Neuronal stem cell (in vitro differentiated cells): ENCODE measurements around the gene NKIRAS1.
"Not testable (repeated sequence)": the region's sequence is repeated elsewhere in the genome, so short reads cannot be mapped to it uniquely, and the experiment has no call there.

Experiments
- DNase-seq: peaks from one replicate; pipeline ENCODE4 v3.0.0-alpha.2; 2013; ENCODE audit warnings: low spot score
- H2AFZ ChIP-seq: one replicate; pipeline ENCODE4 v1.6.1; 2013; ENCODE audit warnings: mild to moderate bottlenecking, low read length, inconsistent platforms
- H2AK5ac ChIP-seq: 2 replicates; pipeline ENCODE4 v1.6.1; 2013; ENCODE audit warnings: low read depth, mild to moderate bottlenecking, inconsistent platforms, low read length, moderate library complexity, mixed read lengths
- H2BK120ac ChIP-seq: 2 replicates; pipeline ENCODE4 v1.6.1; 2013; ENCODE audit warnings: low read depth, mild to moderate bottlenecking, inconsistent platforms, low read length, moderate library complexity, mixed read lengths
- H2BK12ac ChIP-seq: one replicate; pipeline ENCODE4 v1.6.1; 2013; ENCODE audit warnings: low read length, inconsistent platforms
- H2BK15ac ChIP-seq: 2 replicates; pipeline ENCODE4 v1.6.1; 2013; ENCODE audit warnings: mild to moderate bottlenecking, low read length, inconsistent platforms, mixed read lengths
- H2BK5ac ChIP-seq: one replicate; pipeline ENCODE4 v1.6.1; 2013; ENCODE audit warnings: inconsistent platforms, mild to moderate bottlenecking, low read length, moderate library complexity
- H3K14ac ChIP-seq: one replicate; pipeline ENCODE4 v1.6.1; 2013; ENCODE audit warnings: low read length, inconsistent platforms
- H3K18ac ChIP-seq: 2 replicates; pipeline ENCODE4 v1.6.1; 2013; ENCODE audit warnings: low read length, inconsistent platforms
- H3K23ac ChIP-seq: 2 replicates; pipeline ENCODE4 v1.6.1; 2013; ENCODE audit warnings: low read depth, mild to moderate bottlenecking, mixed read lengths, low read length, inconsistent platforms; ENCODE audit not compliant: poor library complexity
- H3K27ac ChIP-seq: replicated peaks from 3 replicates; pipeline ENCODE4 v1.5.1; 2013; ENCODE audit warnings: low read length, inconsistent platforms
- H3K27me3 ChIP-seq, 3 experiments: 2 replicates each; pipeline ENCODE4 v1.6.1; 2013; ENCODE audit warnings: low read length in 3 of 3, mild to moderate bottlenecking in 2 of 3, inconsistent platforms in 1 of 3, low read depth in 1 of 3, mixed read lengths in 1 of 3, moderate library complexity in 1 of 3; ENCODE audit not compliant: control insufficient read depth in 3 of 3, insufficient read depth in 3 of 3
- H3K36me3 ChIP-seq, 2 donors: replicated peaks in 1 of 2; 2 replicates each; pipeline ENCODE4 v1.6.1; 2013; ENCODE audit warnings: low read length in 2 of 2; ENCODE audit not compliant: control insufficient read depth in 2 of 2, insufficient read depth in 2 of 2
- H3K4ac ChIP-seq: 2 replicates; pipeline ENCODE4 v1.6.1; 2013; ENCODE audit warnings: inconsistent platforms, mild to moderate bottlenecking, low read length, moderate library complexity
- H3K4me1 ChIP-seq, 2 donors: 1 replicate in 1 of 2; 2 replicates in 1 of 2; pipeline ENCODE4 v1.6.1; 2013; ENCODE audit warnings: low read length in 2 of 2, low read depth in 1 of 2; ENCODE audit not compliant: control insufficient read depth in 2 of 2, insufficient read depth in 1 of 2
- H3K4me2 ChIP-seq: one replicate; pipeline ENCODE4 v1.6.1; 2013; ENCODE audit warnings: mild to moderate bottlenecking, low read length, inconsistent platforms; ENCODE audit not compliant: insufficient read depth, poor library complexity, severe bottlenecking
- H3K4me3 ChIP-seq, 2 donors: 2 replicates each; pipeline ENCODE4 v1.5.1; 2013; ENCODE audit warnings: low read length in 2 of 2, mild to moderate bottlenecking in 2 of 2, inconsistent platforms in 1 of 2, moderate library complexity in 1 of 2
- H3K79me1 ChIP-seq: one replicate; pipeline ENCODE4 v1.6.1; 2013; ENCODE audit warnings: low read depth, mild to moderate bottlenecking, inconsistent platforms, low read length, moderate library complexity
- H3K9ac ChIP-seq: one replicate; pipeline ENCODE4 v1.6.1; 2013; ENCODE audit warnings: mild to moderate bottlenecking, low read depth, low read length, inconsistent platforms; ENCODE audit not compliant: poor library complexity
- H3K9me3 ChIP-seq, 2 donors: replicated peaks in 1 of 2; 2 replicates each; pipeline versions ENCODE3 to v1.6.1; 2013; ENCODE audit warnings: low read length in 2 of 2, mild to moderate bottlenecking in 2 of 2, inconsistent platforms in 1 of 2, low read depth in 1 of 2, mixed read lengths in 1 of 2, moderate library complexity in 1 of 2; ENCODE audit not compliant: control insufficient read depth in 2 of 2, insufficient read depth in 1 of 2
- H4K8ac ChIP-seq: one replicate; pipeline ENCODE4 v1.6.1; 2013; ENCODE audit warnings: low read depth, mild to moderate bottlenecking, inconsistent platforms, low read length, moderate library complexity
- H4K91ac ChIP-seq: one replicate; pipeline ENCODE4 v1.6.1; 2013; ENCODE audit warnings: low read length, low read depth, mild to moderate bottlenecking, inconsistent platforms; ENCODE audit not compliant: poor library complexity
- WGBS, 2 donors: extraction: QIAGEN DNeasy Blood & Tissue Kit; methylation state at CpG; one replicate each; pipeline ENCODE4 v1.1.7; 2013; ENCODE audit warnings: missing lambda C conversion rate in 2 of 2, mixed read lengths in 1 of 2; ENCODE audit not compliant: insufficient read length in 2 of 2, insufficient replicate concordance in 1 of 2; ENCODE audit errors: extremely low coverage in 2 of 2; 5-methylcytosine and 5-hydroxymethylcytosine counted together

NKIRAS1 gene

DNA sequence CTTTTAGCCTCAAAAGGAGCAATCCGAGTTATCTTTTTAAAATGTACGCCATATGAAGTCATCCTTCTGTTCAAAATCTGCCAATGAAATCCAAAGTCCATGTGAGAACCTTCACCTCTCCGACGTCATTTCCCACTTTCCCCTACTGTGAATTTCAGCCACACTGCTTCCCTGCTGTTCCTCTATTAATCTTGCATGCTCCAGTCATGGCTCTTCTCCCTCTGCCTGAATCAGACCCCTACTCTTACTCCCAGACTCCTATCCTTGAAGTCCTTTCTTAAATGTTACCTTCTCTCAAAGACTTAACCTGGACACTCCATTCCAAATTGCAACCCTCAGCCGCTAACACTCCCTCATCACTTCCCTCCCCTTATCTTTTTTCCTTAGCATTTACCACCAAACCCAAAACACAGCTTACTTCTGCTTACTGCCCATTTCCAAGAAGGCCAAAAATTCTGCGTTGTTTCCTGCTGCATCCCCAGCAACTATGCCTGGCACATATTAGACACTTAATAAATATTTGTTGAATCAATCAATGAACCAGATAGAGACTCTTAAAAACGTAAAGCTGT is 1.2 kb downstream of the NKIRAS1 start:
- Histone ChIP-seq H3K4ac (no peak overlapping the region), H2AFZ (peak overlapping the region; percentile 92), H4K91ac (no peak overlapping the region), H3K4me1 (peaks cover 5 to 17% of the 10 kb centered on the region in 2 donors), H3K14ac (no peak overlapping the region), H4K8ac (no peak overlapping the region), H3K79me1 (peaks cover 10% of the 10 kb centered on the region), H3K9me3 (peaks cover 0 to 5% of the 10 kb centered on the region in 2 donors), H3K27ac (no peak overlapping the region), H3K23ac (no peak overlapping the region), H2BK120ac (no peak overlapping the region), H3K18ac (no peak overlapping the region), H3K27me3 (no peaks in the 10 kb centered on the region), H2BK15ac (no peak overlapping the region), H3K4me2 (peak overlapping the region; percentile 37), H2BK5ac (no peak overlapping the region), H2BK12ac (no peak overlapping the region), H3K4me3 (peak overlapping the region; percentile 71 to 73), H3K9ac (no peak overlapping the region), H2AK5ac (no peak overlapping the region), H3K36me3 (peaks cover 15 to 40% of the 10 kb centered on the region in 2 donors)
- WGBS, 2 donors, result no CpG with 5 or more reads among the region's 7 CpGs
- no peak for DNase-seq

DNA sequence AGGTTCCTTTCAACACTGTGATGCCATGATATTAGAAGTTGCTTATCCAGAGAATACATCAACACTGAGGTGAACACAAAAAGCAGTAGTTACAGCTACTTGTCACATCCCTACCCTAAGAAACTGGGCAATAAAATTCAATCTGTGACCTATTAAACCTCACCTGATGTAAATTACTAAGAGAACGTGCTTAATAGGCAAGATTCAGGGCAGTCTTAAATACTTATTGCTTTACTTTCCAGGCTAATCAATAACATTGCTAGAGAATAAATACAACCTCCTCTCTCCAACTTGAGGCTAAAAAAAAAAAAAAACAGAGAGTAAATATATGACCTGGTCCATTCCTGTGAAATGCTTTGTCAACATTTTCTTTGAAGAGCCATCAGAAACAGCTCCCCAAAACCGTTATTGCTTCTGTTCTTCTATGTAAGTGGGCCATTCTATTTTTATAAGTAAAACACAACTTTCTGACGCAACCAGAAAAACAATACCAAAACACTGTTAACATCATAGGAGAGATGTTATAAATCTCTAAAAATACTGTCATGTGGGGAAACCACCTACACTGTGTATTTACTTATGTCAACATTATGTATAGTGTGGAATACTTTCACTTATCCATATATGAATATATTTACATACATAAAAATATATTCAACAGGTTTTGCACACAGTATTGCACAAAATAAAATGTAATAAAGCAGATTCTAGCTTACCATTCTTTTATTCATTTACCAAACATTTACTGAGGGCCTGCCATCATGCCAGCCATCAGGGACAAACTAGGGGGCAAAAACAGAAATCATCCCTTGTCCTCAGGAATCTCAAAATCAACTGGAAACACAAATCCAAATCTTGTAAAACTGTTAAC is 2.7 kb downstream of the NKIRAS1 start:
- peaks cover 0 to 5% of the 10 kb centered on the region in 2 donors for H3K9me3 ChIP-seq
- H3K27me3 ChIP-seq, result no peaks in the 10 kb centered on the region
- no peak overlapping the region for H3K27ac ChIP-seq
- H2BK5ac ChIP-seq, result no peak overlapping the region
- H3K14ac ChIP-seq, result no peak overlapping the region
- WGBS, 2 donors, result no CpG with 5 or more reads among the region's 3 CpGs
- H3K23ac ChIP-seq, result no peak overlapping the region
- no peak overlapping the region for H2BK120ac ChIP-seq
- no peak overlapping the region for H4K8ac ChIP-seq
- no peak overlapping the region for H3K4me3 ChIP-seq
- no peak overlapping the region for H3K18ac ChIP-seq
- H3K79me1 ChIP-seq, result peaks cover 10% of the 10 kb centered on the region
- H3K4me2 ChIP-seq, result no peak overlapping the region
- no peak overlapping the region for H2AK5ac ChIP-seq
- H3K4me1 ChIP-seq, result peaks cover 5 to 17% of the 10 kb centered on the region in 2 donors
- DNase-seq, result no peak
- peaks cover 7 to 40% of the 10 kb centered on the region in 2 donors for H3K36me3 ChIP-seq
- no peak overlapping the region for H2BK15ac ChIP-seq
- no peak overlapping the region for H3K9ac ChIP-seq
- no peak overlapping the region for H2AFZ ChIP-seq
- H2BK12ac ChIP-seq, result no peak overlapping the region
- no peak overlapping the region for H4K91ac ChIP-seq
- no peak overlapping the region for H3K4ac ChIP-seq

DNA sequence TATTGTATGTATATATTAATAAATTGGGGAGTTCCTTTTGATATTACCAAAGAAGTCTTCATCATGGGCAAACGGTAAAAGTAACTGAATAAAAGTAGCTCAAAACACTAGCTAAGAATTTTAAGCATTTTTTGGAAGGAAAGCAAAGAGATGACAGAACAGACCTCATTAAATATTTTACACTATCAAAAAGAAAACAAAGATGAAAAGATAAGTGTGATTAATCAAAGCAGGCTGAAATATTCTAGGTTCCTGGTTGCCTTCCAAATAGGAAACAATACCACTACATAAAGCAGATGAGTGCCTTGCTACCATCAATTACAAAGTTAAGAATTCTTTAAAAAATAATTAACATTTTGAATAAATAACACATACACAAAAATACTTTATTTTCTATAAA is 3.6 kb downstream of the NKIRAS1 start:
- Histone ChIP-seq H3K4me2 (no peak overlapping the region), H2BK12ac (no peak overlapping the region), H3K79me1 (peaks cover 10% of the 10 kb centered on the region), H3K27me3 (no peaks in the 10 kb centered on the region), H3K9me3 (no peaks in the 10 kb centered on the region), H3K23ac (no peak overlapping the region), H3K36me3 (peaks cover 2 to 40% of the 10 kb centered on the region in 2 donors), H4K8ac (no peak overlapping the region), H3K14ac (no peak overlapping the region), H4K91ac (no peak overlapping the region), H2BK15ac (no peak overlapping the region), H3K9ac (no peak overlapping the region), H3K18ac (no peak overlapping the region), H3K27ac (no peak overlapping the region), H2BK5ac (no peak overlapping the region), H2AK5ac (no peak overlapping the region), H2BK120ac (no peak overlapping the region), H3K4me1 (peaks cover 5 to 8% of the 10 kb centered on the region in 2 donors), H3K4me3 (no peak overlapping the region), H2AFZ (no peak overlapping the region), H3K4ac (no peak overlapping the region)
- DNase-seq, result no peak
- no CpG with 5 or more reads among the region's 1 CpG for WGBS, 2 donors

DNA sequence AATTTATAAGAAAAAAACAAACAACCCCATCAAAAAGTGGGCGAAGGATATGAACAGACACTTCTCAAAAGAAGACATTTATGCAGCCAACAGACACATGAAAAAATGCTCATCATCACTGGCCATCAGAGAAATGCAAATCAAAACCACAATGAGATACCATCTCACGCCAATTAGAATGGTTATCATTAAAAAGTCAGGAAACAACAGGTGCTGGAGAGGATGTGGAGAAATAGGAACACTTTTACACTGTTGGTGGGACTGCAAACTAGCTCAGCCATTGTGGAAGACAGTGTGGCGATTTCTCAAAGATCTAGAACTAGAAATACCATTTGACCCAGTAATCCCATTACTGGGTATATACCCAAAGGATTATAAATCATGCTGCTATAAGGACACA is 4.5 kb downstream of the NKIRAS1 start:
- H3K4me1 ChIP-seq, H3K4ac ChIP-seq, H3K4me3 ChIP-seq, H2BK120ac ChIP-seq, H3K23ac ChIP-seq, H3K27ac ChIP-seq, H3K27me3 ChIP-seq, H3K79me1 ChIP-seq, H2BK15ac ChIP-seq, DNase-seq, H3K18ac ChIP-seq, H4K8ac ChIP-seq, H3K9ac ChIP-seq, H2AFZ ChIP-seq, H2BK5ac ChIP-seq, H3K9me3 ChIP-seq, H3K4me2 ChIP-seq, H3K14ac ChIP-seq, H2BK12ac ChIP-seq, H2AK5ac ChIP-seq, H4K91ac ChIP-seq: not testable (repeated sequence)
- peaks cover under 1 to 44% of the 10 kb centered on the region in 2 donors for H3K36me3 ChIP-seq
- no CpG with 5 or more reads among the region's 3 CpGs for WGBS, 2 donors
